ENCODE measurements around the gene MSMP. TPM values are rescaled to one million over a fixed set of nuclear protein-coding genes. Genes with fewer than 3 reads are reported as not detected.

Gene MSMP
- total and polyA plus RNA-seq, 8 donors = 1.1 to 1.2 TPM; not detected in 6

DNA sequence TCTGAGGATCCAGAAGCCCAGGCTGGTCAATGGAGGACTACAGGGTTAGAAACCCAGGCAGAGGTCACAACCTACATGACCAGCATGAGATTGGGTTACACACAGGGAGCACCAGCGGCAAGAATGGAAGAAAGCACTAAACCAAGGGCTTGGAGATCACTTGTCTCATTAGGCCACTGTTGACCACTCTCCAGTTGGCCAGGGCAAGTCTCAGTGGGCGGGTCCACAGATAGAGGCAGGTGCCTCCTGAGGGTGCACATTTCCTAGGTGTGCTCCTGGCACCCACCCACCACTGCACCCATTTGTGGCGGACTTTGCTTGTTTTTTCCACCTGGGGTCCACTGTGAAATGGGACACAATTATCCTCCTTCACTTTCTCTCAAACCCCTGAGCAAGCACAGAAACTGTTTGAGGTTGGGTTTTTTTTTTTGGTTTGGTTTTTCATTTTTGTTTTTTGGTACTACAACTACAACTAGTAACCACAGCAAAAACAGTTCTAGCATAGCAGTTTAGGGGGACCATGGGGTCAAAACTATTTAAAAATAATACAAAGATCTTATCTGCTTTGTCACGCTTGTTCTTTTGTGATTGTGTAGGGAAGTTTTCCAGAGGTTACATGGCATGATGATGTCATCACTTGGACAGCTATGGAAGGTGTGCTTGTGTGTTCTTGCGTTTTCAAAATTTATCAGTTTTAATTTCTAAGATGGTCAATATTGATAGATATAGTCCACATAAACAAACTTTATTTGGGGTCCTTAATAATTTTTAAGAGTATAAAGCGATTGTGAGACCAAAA, 43.4 kb upstream of the MSMP start:
- Histone ChIP-seq H3K27me3 (no peaks in the 10 kb centered on the region), H3K4me3 (no peak overlapping the region), H3K27ac (no peak overlapping the region), H3K4me1 (peaks cover 3 to 8% of the 10 kb centered on the region in 2 donors), H3K9me3 (no peaks in the 10 kb centered on the region), H3K36me3 (peaks cover 0 to 15% of the 10 kb centered on the region in 2 donors)
- DNase-seq (no peak), ATAC-seq (no peak)
- intact Hi-C loops (cut with DNase I) = no loop called here
- TF ChIP-seq, protein P1, sequence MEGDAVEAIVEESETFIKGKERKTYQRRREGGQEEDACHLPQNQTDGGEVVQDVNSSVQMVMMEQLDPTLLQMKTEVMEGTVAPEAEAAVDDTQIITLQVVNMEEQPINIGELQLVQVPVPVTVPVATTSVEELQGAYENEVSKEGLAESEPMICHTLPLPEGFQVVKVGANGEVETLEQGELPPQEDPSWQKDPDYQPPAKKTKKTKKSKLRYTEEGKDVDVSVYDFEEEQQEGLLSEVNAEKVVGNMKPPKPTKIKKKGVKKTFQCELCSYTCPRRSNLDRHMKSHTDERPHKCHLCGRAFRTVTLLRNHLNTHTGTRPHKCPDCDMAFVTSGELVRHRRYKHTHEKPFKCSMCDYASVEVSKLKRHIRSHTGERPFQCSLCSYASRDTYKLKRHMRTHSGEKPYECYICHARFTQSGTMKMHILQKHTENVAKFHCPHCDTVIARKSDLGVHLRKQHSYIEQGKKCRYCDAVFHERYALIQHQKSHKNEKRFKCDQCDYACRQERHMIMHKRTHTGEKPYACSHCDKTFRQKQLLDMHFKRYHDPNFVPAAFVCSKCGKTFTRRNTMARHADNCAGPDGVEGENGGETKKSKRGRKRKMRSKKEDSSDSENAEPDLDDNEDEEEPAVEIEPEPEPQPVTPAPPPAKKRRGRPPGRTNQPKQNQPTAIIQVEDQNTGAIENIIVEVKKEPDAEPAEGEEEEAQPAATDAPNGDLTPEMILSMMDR (IDR thresholded peaks at IDR 0.05) = no peak

DNA sequence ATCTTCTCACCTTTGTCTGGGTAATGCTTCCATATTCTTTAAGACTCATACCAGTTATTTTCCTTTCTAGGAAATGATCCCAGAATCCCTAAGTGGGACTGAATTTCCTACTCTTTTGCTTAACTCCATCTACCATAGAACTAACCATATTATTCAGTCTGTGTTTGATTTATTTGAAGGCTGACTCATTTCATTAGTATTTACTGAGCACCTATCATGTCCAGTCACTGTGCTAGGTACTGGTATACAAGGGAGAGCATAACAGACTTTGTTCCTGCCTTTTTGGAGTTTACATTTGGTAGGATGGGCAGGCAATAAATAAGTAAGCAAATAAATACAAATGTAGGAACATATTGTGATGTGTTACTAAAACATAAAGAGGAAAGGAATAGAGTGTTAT, 41.6 kb upstream of the MSMP start:
- Histone ChIP-seq H3K36me3 (peaks cover 0 to 9% of the 10 kb centered on the region in 2 donors), H3K4me1 (peaks cover 6 to 16% of the 10 kb centered on the region in 2 donors), H3K9me3 (no peaks in the 10 kb centered on the region), H3K27me3 (peaks cover 0 to 12% of the 10 kb centered on the region in 2 donors), H3K27ac (no peak overlapping the region), H3K4me3 (no peak overlapping the region)
- TF ChIP-seq, protein P1 (IDR thresholded peaks at IDR 0.05) = no peak
- no peak for DNase-seq
- ATAC-seq = no peak
- intact Hi-C loops (cut with DNase I) = no loop called here

DNA sequence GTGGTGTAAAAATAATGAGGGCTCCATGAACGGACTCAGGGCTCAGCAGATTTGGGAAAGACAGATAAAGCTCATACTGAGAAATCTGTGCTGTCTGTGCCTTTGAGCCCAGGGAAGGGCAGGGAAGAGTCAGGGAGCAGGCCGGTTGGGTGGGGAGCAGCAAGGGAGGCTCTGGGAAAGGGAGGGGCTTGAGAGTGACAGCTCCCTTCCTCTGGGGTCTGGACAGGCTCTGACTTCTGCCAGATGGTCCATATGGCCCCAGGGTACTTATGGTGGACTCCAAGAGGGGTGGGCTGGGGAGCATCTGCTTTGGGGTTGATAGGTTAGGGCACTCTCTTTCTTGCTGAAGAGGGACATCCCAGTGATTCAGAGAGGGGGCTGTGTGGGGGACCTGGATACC, 39.4 kb upstream of the MSMP start:
- ATAC-seq = no peak
- H3K27ac ChIP-seq = no peak overlapping the region
- peaks cover 0 to 14% of the 10 kb centered on the region in 2 donors for H3K27me3 ChIP-seq
- no peaks in the 10 kb centered on the region for H3K36me3 ChIP-seq
- intact Hi-C loops (cut with DNase I) = no loop called here
- H3K4me1 ChIP-seq = peaks cover 9 to 22% of the 10 kb centered on the region in 2 donors
- DNase-seq = no peak
- no peaks in the 10 kb centered on the region for H3K9me3 ChIP-seq
- H3K4me3 ChIP-seq = no peak overlapping the region
- TF ChIP-seq, protein P1 (IDR thresholded peaks at IDR 0.05) = no peak

DNA sequence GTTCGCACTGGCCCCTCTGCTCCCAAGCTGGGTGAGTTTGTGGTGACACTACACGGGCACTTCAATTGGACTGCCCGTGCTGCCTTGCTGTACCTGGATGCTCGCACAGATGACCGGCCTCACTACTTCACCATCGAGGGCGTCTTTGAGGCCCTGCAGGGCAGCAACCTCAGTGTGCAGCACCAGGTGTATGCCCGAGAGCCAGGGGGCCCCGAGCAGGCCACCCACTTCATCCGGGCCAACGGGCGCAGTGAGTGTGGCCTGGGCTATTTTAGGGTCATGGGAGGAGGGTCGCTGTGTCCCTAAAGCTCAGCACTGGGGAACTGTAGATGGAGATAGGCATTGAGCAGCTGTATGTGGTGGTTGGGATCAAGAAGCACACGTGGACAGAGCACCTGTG, 38.8 kb upstream of the MSMP start:
- H3K27me3 ChIP-seq = peaks cover 0 to 14% of the 10 kb centered on the region in 2 donors
- DNase-seq (no peak), ATAC-seq (no peak)
- H3K4me3 ChIP-seq = no peak overlapping the region
- TF ChIP-seq, protein P1 (IDR thresholded peaks at IDR 0.05) = no peak
- no peak overlapping the region for H3K27ac ChIP-seq
- H3K4me1 ChIP-seq = peaks cover 9 to 22% of the 10 kb centered on the region in 2 donors
- no peaks in the 10 kb centered on the region for H3K9me3 ChIP-seq
- H3K36me3 ChIP-seq = no peaks in the 10 kb centered on the region
- intact Hi-C loops (cut with DNase I) = no loop called here

DNA sequence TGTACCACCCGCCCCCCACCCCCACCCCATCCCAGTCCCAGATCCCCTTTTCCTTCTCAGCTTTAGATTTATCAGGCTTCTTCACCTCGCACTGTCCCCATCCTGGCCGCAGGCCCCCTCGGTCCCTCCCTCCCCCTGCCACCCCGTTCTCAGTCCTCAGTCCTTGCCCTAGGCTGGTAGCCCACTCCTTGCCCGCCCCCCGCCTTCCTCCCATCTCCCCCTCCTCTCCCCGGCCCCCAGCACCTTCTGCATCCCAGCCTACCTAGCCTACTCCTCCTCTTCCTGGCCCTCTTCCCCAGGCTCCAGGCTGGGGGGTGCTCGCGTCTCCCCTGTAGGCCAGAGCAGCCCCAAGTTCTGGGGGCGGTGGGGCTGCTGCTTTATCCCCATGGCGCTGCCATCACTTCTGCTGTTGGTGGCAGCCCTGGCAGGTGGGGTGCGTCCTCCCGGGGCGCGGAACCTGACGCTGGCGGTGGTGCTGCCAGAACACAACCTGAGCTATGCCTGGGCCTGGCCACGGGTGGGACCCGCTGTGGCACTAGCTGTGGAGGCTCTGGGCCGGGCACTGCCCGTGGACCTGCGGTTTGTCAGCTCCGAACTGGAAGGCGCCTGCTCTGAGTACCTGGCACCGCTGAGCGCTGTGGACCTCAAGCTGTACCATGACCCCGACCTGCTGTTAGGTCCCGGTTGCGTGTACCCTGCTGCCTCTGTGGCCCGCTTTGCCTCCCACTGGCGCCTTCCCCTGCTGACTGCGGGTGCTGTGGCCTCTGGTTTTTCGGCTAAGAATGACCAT, 38.1 kb upstream of the MSMP start:
- DNase-seq (no peak), ATAC-seq (no peak)
- intact Hi-C loops (cut with DNase I) = no loop called here

More for the DNA sequence above, 38.1 kb upstream of the MSMP start:
- Histone ChIP-seq H3K4me3 (peak overlapping the region; percentile 34), H3K9me3 (no peaks in the 10 kb centered on the region), H3K27ac (peak overlapping the region in 1 of 2 donors; percentile 68), H3K4me1 (peaks cover 9 to 22% of the 10 kb centered on the region in 2 donors), H3K36me3 (no peaks in the 10 kb centered on the region), H3K27me3 (peaks cover 0 to 14% of the 10 kb centered on the region in 2 donors)
- TF ChIP-seq, protein P1 (IDR thresholded peaks at IDR 0.05) = no peak
